ENCODE data around the gene TPD52L2.
"Not testable (repeated sequence)": the region's sequence is repeated elsewhere in the genome, so short reads cannot be mapped to it uniquely, and the experiment has no call there.

Gene TPD52L2

GRCh38 chr20:63835021-63835858 lies 29.8 kb upstream of the TPD52L2 start:
- DNase-seq (ENCODE audit: low read depth in 2 of 2) = no peak

- DNase-seq (ENCODE audit: low read depth in 2 of 2) = no peak
Observed at GRCh38 chr20:63836458-63837344, 28.4 kb upstream of the TPD52L2 start.

DNA sequence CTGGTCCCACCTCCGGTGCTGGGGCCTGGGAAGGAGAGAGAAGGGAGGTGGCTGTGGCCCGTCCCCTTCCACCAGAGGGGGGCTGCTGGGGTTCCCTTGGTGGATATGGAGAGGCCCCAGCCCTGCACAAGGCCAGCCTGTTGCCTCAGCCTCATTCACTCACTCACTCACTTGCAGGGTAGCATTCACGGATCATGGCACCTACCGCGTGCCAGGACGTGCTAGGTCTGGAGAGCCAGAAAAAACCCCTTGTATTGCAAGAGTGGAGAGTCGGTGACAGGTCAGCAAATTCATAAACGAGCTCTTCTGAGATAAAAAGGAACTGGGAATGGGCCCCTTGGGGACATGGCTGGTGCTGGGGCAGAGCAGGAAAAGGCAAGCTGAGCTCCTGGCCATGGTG lies 27.6 kb upstream of the TPD52L2 start:
- DNase-seq (ENCODE audit: low read depth in 2 of 2) = no peak

DNA sequence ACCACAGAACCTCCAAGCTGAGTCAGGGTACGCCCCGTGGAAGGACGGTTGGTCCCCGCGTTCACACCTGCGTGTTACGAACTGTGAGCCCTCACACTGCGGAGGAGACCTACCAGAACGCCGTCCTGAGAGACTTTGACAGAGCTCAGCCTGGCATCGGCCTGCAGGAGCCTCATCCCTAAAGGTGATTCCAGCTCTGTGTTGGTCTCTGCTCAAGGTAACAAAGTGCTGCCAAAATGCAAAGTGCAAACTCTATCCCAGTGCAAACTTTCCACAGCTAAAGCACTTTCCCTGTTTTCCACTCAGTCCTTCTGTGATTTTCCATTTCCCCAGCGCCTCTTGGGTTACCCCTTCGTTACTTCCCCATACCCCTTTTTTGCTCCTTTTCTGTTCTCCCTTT lies 25.4 kb upstream of the TPD52L2 start:
- DNase-seq (ENCODE audit: low read depth in 2 of 2) = no peak

GRCh38 chr20:63840405-63840828 lies 24.7 kb upstream of the TPD52L2 start:
- no peak for DNase-seq (ENCODE audit: low read depth in 2 of 2)

GRCh38 chr20:63842258-63842657 lies 22.8 kb upstream of the TPD52L2 start:
- DNase-seq (ENCODE audit: low read depth in 2 of 2) = no peak

- DNase-seq (ENCODE audit: low read depth in 2 of 2) = no peak
Observed at GRCh38 chr20:63843222-63843621, 21.8 kb upstream of the TPD52L2 start.

GRCh38 chr20:63843778-63844177 lies 21.3 kb upstream of the TPD52L2 start:
- no peak for DNase-seq (ENCODE audit: low read depth in 2 of 2)

DNA sequence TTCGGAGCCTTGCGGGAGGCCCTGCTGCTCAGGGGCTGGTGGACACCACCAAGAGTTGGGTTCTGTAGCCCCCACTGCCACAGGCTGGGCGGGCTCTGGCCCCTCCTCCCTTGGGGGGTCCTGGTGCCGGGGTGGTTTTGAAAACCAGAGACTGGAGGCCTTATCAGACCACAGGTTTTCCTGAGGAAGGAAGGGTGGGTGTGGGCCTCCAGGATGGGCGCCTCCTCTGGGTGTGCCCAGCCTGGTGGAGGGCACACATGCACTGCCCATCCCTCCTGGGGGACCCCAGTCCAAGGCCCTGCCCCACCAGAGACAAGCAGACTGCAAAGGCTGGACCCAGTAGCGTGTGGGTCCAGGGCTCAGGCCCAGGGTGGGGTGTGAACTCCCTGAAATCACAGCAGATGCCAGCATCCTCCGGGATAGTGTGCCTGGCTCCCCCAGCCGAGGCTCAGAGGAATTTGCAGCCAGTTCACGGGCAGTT lies 20.5 kb upstream of the TPD52L2 start:
- DNase-seq (ENCODE audit: low read depth in 2 of 2) = no peak

- no peak for DNase-seq (ENCODE audit: low read depth in 2 of 2)
Observed at GRCh38 chr20:63846128-63846771, 18.8 kb upstream of the TPD52L2 start.

DNA sequence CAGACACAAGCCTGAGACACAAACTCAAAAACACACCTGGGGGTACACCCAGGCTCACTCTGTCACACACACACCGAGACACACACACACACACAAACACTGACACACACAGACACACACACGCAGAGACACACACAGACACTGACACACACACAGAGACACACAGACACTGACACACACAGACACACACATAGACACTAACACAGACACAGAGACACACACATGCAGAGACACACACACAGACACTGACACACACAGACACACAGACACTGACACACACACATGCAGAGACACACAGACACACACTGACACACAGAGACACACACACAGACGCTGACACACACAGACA lies 18.2 kb upstream of the TPD52L2 start:
- no peak for DNase-seq (ENCODE audit: low read depth in 2 of 2)

GRCh38 chr20:63847237-63848002 lies 17.6 kb upstream of the TPD52L2 start:
- DNase-seq (ENCODE audit: low read depth in 2 of 2) = no peak

GRCh38 chr20:63848003-63848911 lies 16.8 kb upstream of the TPD52L2 start:
- DNase-seq (ENCODE audit: low read depth in 2 of 2) = no peak

- peak; percentile 35 to 46 for DNase-seq (ENCODE audit: low read depth in 2 of 2)
Observed at GRCh38 chr20:63850689-63851547, 14.2 kb upstream of the TPD52L2 start.

GRCh38 chr20:63851548-63851943 lies 13.5 kb upstream of the TPD52L2 start:
- not testable (repeated sequence) for DNase-seq (ENCODE audit: low read depth in 2 of 2)

- not testable (repeated sequence) for DNase-seq (ENCODE audit: low read depth in 2 of 2)
Observed at GRCh38 chr20:63853733-63854068, 11.4 kb upstream of the TPD52L2 start.

GRCh38 chr20:63854069-63854765 lies 10.9 kb upstream of the TPD52L2 start:
- no peak for DNase-seq (ENCODE audit: low read depth in 2 of 2)

DNA sequence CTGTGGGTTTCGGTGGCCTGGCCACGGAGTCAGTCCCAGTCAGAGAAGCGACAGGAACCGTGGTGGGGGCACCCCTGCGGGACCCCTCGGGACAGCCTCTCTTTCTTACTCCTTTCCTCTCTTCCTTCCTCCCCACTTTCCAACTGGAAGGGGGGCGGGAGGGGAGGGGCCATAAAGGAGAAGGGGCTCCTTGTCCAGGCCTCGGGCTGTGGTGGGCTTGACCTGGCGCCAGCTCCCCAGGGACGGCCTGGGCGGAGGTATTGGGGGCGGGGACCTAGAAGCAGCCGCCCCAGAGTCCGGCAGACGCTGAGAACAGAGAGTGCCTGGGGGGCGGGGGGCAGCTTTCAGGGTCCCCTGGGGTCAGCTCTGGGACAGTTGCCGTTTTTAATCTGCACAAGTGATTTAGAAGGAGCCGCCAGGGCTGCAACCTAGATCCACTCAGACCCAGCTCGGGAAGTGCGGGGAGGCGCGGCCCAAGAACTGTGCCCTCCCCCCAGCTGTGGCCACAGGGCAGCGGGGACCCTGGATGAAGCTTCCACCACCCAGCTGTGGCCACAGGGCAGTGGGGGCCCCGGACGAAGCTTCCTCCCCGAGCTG lies 10.2 kb upstream of the TPD52L2 start:
- DNase-seq (ENCODE audit: low read depth in 2 of 2) = no peak
